ENCODE data around the gene LRIT2. TPM values are rescaled to one million over a fixed set of nuclear protein-coding genes. Genes with fewer than 3 reads are reported as not detected.
A peak's percentile ranks its signal among the peaks of the same experiment; 100 is the strongest.

Gene LRIT2, protein sequence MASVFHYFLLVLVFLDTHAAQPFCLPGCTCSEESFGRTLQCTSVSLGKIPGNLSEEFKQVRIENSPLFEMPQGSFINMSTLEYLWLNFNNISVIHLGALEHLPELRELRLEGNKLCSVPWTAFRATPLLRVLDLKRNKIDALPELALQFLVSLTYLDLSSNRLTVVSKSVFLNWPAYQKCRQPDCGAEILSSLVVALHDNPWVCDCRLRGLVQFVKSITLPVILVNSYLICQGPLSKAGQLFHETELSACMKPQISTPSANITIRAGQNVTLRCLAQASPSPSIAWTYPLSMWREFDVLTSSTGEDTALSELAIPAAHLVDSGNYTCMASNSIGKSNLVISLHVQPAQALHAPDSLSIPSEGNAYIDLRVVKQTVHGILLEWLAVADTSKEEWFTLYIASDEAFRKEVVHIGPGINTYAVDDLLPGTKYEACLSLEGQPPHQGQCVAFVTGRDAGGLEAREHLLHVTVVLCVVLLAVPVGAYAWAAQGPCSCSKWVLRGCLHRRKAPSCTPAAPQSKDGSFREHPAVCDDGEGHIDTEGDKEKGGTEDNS
- not detected for total RNA-seq
- polyA plus RNA-seq (ENCODE audit: insufficient read length in 2 of 2), result under 1 TPM; 0.24 to 0.33 TPM
- long read RNA-seq, donor 1, result 0 reads
- long read RNA-seq, donor 2, result 0 reads
- long read RNA-seq, donor 3, result 0 reads
- long read RNA-seq, donor 4, result 0 reads

DNA sequence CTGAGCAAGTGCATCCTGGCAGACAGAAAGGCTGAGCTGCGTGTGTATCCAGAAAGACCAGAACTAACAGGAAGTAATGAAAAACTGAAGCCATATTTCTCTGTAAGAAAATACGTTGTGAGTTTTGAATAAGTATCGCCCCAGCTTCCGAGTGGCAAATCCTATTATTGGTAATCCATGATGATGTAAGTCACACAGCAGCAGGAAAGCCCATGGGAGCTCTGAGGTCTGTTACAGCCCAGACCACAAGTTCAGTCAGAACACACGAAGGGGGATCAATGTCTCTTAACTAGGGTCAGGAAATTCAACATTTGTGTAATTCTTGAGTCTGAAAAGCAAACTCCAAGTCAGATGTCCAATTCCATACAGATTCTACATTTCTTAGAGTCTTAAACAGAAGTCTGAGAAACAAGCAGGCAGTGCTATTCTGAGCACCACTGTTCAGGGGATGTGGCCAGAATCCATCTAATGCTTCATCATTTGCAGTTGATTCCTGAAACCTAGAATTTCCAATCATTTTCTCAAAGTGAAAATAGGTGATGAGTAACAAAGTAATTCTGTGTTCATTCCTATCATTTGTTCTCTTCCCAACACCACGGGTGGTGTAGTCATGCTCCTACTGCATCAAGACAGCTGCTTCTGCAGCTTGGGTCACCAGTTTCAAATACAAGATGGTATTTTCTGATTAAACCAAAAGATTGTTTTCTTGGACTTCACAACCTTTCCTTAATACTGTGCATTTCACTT lies at the start of gene LRIT2:
Gene LRIT2, minus strand, starts transcription at position 118 of the 747 bp plus-strand sequence. Its CDS starts 24 bp downstream, at position 94.
- DNase-seq (ENCODE audit: low read depth in 4 of 6, low spot score in 6 of 6), result peak in 1 of 6 donors; percentile 20
- Histone ChIP-seq H3K27me3 (ENCODE audit: control insufficient read depth, insufficient read depth, low read length) (no peaks in the 10 kb centered on the region), H3K27ac (ENCODE audit: low read depth, low read length) (no peak within 1 kb of the TSS), H3K4me3 (ENCODE audit: low read depth, low read length) (no peak within 1 kb of the TSS), H3K9me3 (ENCODE audit: control insufficient read depth, insufficient read depth, low read length) (no peaks in the 10 kb centered on the region), H3K4me1 (ENCODE audit: control insufficient read depth, insufficient read depth, low read length) (no peaks in the 10 kb centered on the region), H3K36me3 (ENCODE audit: control insufficient read depth, insufficient read depth, low read length) (no peaks in the 10 kb centered on the region)
- WGBS (ENCODE audit: insufficient coverage), result 55% methylated on average over 4 of the region's 6 CpGs

DNA sequence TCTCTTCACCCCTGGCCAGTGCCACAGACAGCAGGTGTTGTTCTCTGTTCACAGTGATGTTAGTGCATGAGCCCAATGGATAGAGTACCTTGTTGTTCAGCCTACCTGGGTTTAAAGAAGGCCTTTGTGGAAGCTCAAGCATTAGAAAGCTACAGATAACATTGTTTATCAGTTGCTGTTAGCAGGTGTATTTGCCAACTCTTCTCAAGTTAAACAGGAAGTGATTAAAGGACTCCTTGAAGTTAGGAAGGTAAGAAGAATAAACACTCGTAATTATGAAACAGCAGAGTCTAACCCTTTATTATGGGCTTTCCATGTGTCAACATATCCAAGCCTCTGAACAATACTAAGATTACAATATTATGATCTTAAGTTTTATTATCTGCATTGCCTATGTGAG lies 45.4 kb upstream of the LRIT2 start:
- no CpG with 5 or more reads among the region's 1 CpG for WGBS (ENCODE audit: insufficient coverage)
- no peak for DNase-seq (ENCODE audit: low read depth in 4 of 6, low spot score in 6 of 6)
- H3K4me1 ChIP-seq (ENCODE audit: control insufficient read depth, insufficient read depth, low read length), result no peaks in the 10 kb centered on the region

DNA sequence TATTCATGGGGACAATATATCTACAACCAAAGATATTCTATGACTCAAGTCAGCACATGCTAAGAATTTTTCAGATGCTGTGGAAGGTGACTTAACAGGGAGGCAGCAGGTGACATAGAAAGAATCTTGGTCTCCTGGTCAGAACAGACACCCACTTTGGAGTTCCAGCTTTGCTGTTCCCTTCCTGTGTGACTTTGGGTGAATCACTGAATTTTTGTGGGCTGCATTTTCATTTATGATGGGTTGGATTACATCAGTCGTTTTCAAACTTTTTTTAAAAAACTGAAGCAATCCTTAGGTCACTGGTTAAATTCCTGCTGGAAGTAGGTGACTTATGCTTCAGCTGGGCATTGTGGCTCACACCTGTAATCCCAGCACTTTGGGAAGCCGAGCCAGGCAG lies 44.4 kb upstream of the LRIT2 start:
- no CpG with 5 or more reads among the region's 2 CpGs for WGBS (ENCODE audit: insufficient coverage)

More for the DNA sequence above, 45.4 kb upstream of the LRIT2 start:
- Histone ChIP-seq H3K36me3 (ENCODE audit: control insufficient read depth, insufficient read depth, low read length) (no peaks in the 10 kb centered on the region), H3K4me3 (ENCODE audit: low read depth, low read length) (no peak overlapping the region), H3K9me3 (ENCODE audit: control insufficient read depth, insufficient read depth, low read length) (no peaks in the 10 kb centered on the region), H3K27ac (ENCODE audit: low read depth, low read length) (no peak overlapping the region), H3K27me3 (ENCODE audit: control insufficient read depth, insufficient read depth, low read length) (no peaks in the 10 kb centered on the region)

DNA sequence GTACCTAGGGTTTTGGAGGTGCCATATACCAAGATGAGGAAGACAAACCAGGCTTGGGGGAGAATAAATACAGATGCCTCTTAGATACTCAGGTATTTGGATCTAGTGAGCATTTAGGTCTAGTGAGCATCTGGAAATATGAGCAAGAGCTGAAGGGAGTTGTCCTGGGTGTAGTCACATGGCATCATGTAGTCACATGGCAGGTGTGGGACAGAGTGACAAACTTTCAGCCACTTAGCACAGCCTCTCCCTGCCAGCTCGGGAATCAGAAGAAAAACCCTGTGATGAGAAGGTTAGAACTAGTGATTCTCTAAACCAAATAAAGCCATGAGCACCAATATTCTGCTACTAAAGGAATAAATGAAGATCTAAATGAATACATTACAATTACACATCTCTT lies 43.8 kb upstream of the LRIT2 start:
- Histone ChIP-seq H3K27ac (ENCODE audit: low read depth, low read length) (no peak overlapping the region), H3K27me3 (ENCODE audit: control insufficient read depth, insufficient read depth, low read length) (no peaks in the 10 kb centered on the region), H3K4me1 (ENCODE audit: control insufficient read depth, insufficient read depth, low read length) (peaks cover 11% of the 10 kb centered on the region), H3K9me3 (ENCODE audit: control insufficient read depth, insufficient read depth, low read length) (no peaks in the 10 kb centered on the region), H3K36me3 (ENCODE audit: control insufficient read depth, insufficient read depth, low read length) (no peaks in the 10 kb centered on the region), H3K4me3 (ENCODE audit: low read depth, low read length) (no peak overlapping the region)
- WGBS (ENCODE audit: insufficient coverage), result no CpG with 5 or more reads among the region's 1 CpG
- no peak for DNase-seq (ENCODE audit: low read depth in 4 of 6, low spot score in 6 of 6)

More for the DNA sequence above, 44.4 kb upstream of the LRIT2 start:
- peaks cover 8% of the 10 kb centered on the region for H3K4me1 ChIP-seq (ENCODE audit: control insufficient read depth, insufficient read depth, low read length)
- no peaks in the 10 kb centered on the region for H3K36me3 ChIP-seq (ENCODE audit: control insufficient read depth, insufficient read depth, low read length)
- H3K9me3 ChIP-seq (ENCODE audit: control insufficient read depth, insufficient read depth, low read length), result no peaks in the 10 kb centered on the region
- H3K4me3 ChIP-seq (ENCODE audit: low read depth, low read length), result no peak overlapping the region
- no peaks in the 10 kb centered on the region for H3K27me3 ChIP-seq (ENCODE audit: control insufficient read depth, insufficient read depth, low read length)
- DNase-seq (ENCODE audit: low read depth in 4 of 6, low spot score in 6 of 6), result no peak
- no peak overlapping the region for H3K27ac ChIP-seq (ENCODE audit: low read depth, low read length)

DNA sequence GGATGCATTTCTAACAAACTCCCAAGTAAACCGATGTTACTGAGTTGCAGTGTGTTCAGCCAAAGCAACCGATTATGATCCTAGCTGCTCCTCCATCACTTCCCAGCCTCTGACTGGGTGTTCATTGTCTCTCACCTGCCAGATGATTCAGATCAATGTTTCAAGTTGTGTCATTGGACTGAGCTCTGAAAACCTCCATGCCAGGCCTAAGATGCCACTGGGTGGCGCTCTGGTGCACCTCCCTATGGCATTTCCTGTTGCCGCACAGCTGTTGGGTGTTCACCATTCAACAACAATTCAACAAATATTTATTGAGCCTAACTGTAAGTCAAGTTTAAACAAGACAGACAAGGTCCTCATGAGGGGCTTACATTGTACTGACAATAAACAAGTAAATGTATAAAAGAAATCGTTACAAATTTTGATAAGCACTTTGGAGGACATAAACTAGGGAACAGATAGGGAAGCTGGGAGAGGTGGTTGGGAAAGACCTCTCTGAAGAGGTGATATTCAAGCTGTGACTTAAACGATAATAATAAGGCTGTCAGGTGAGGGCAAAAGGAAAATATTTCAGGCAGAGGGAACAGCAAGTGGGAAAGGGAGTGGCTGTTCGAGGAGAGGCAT lies 42.3 kb upstream of the LRIT2 start:
- no peaks in the 10 kb centered on the region for H3K27me3 ChIP-seq (ENCODE audit: control insufficient read depth, insufficient read depth, low read length)
- no peak overlapping the region for H3K4me3 ChIP-seq (ENCODE audit: low read depth, low read length)
- peaks cover 11% of the 10 kb centered on the region for H3K4me1 ChIP-seq (ENCODE audit: control insufficient read depth, insufficient read depth, low read length)
- H3K9me3 ChIP-seq (ENCODE audit: control insufficient read depth, insufficient read depth, low read length), result no peaks in the 10 kb centered on the region
- H3K36me3 ChIP-seq (ENCODE audit: control insufficient read depth, insufficient read depth, low read length), result no peaks in the 10 kb centered on the region
- no peak for DNase-seq (ENCODE audit: low read depth in 4 of 6, low spot score in 6 of 6)
- H3K27ac ChIP-seq (ENCODE audit: low read depth, low read length), result no peak overlapping the region
- 57% methylated on average over 4 of the region's 7 CpGs for WGBS (ENCODE audit: insufficient coverage)

DNA sequence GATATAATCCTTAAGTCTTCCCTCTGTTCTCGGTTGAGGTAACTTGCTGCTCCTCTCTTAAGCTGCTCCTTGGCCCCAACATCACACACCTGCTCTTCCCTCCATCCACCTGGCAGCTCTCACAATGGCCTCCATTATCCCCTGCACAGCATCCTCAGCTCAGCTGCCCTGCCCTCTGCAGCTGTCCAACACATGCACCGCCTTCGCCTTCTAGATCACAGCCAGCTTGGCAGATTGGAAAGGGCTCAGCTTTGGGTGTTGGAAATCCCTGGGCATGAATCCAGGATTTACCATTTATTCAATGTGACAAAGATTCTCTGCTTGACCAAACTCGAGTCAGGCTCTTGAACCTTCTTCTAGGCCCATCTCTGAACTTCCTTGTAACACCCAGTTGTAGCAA lies 40.1 kb upstream of the LRIT2 start:
- Histone ChIP-seq H3K27me3 (ENCODE audit: control insufficient read depth, insufficient read depth, low read length) (no peaks in the 10 kb centered on the region), H3K27ac (ENCODE audit: low read depth, low read length) (no peak overlapping the region), H3K4me3 (ENCODE audit: low read depth, low read length) (no peak overlapping the region), H3K9me3 (ENCODE audit: control insufficient read depth, insufficient read depth, low read length) (no peaks in the 10 kb centered on the region), H3K4me1 (ENCODE audit: control insufficient read depth, insufficient read depth, low read length) (peaks cover 26% of the 10 kb centered on the region), H3K36me3 (ENCODE audit: control insufficient read depth, insufficient read depth, low read length) (no peaks in the 10 kb centered on the region)
- peak in 2 of 6 donors; percentile 38 to 58 for DNase-seq (ENCODE audit: low read depth in 4 of 6, low spot score in 6 of 6)
- 42% methylated on average over 4 of the region's 4 CpGs for WGBS (ENCODE audit: insufficient coverage)

DNA sequence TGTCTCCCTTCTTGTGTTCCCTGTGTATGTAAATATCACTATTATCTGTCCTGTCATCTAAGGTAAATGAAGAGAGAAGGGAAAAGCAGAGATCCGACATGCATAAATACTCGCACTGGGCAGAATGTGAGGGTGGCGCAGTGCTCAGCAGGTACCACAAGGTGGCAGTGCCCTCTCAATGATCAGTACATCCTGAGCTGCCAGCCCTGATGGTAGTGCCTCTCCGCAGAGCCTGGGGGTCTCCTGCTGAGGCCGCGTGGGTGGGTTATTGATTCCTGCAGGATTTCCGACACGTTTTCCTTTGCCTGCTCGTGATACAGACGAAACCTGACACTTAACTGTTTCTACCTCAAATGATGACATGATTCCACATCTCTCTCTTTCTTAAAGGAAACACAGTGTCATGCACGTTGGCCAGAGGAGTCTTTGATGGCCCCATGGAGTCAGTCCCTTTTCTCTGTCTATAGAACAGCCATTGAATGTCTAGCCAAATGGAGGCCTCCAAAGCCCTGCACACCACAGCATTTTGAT lies 39.3 kb upstream of the LRIT2 start:
- Histone ChIP-seq H3K27ac (ENCODE audit: low read depth, low read length) (no peak overlapping the region), H3K4me3 (ENCODE audit: low read depth, low read length) (no peak overlapping the region), H3K36me3 (ENCODE audit: control insufficient read depth, insufficient read depth, low read length) (no peaks in the 10 kb centered on the region), H3K27me3 (ENCODE audit: control insufficient read depth, insufficient read depth, low read length) (no peaks in the 10 kb centered on the region), H3K9me3 (ENCODE audit: control insufficient read depth, insufficient read depth, low read length) (no peaks in the 10 kb centered on the region), H3K4me1 (ENCODE audit: control insufficient read depth, insufficient read depth, low read length) (peaks cover 26% of the 10 kb centered on the region)
- peak; percentile 53 to 94 (median 62) for DNase-seq (ENCODE audit: low read depth in 4 of 6, low spot score in 6 of 6)
- WGBS (ENCODE audit: insufficient coverage), result 2% methylated on average over 6 of the region's 11 CpGs

DNA sequence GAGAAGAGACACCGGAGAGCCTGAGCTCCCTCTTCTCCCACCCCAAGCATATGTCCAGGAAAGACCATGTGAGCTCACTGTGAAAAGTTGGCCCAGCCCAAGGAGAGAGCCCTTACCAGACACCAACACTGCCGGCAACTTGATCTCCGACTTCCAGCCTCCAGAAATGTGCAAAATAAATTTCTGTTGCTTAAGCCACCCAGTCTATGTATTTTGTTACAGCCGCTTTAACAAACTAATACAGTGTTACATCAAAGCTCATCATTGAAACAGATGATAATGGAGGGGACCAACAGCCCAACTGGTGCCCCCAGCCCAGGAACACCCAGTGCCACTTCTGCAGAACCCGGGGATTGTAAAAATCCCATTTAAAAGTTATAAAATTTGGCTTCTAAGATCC lies 38.4 kb upstream of the LRIT2 start:
- Histone ChIP-seq H3K9me3 (ENCODE audit: control insufficient read depth, insufficient read depth, low read length) (no peaks in the 10 kb centered on the region), H3K4me3 (ENCODE audit: low read depth, low read length) (no peak overlapping the region), H3K27me3 (ENCODE audit: control insufficient read depth, insufficient read depth, low read length) (no peaks in the 10 kb centered on the region), H3K27ac (ENCODE audit: low read depth, low read length) (no peak overlapping the region), H3K4me1 (ENCODE audit: control insufficient read depth, insufficient read depth, low read length) (peaks cover 26% of the 10 kb centered on the region), H3K36me3 (ENCODE audit: control insufficient read depth, insufficient read depth, low read length) (no peaks in the 10 kb centered on the region)
- WGBS (ENCODE audit: insufficient coverage), result 86% methylated on average over 3 of the region's 5 CpGs
- DNase-seq (ENCODE audit: low read depth in 4 of 6, low spot score in 6 of 6), result no peak

Measured in spinal cord (tissue), 10 donors.